Measurements from ENCODE around the gene SUSD6.

- no peak for TF ChIP-seq CTCF (IDR thresholded peaks at IDR 0.05)
- TF ChIP-seq POLR2A (IDR thresholded peaks at IDR 0.05), result no peak
Observed at GRCh38 chr14:69715725-69716477, 104.5 kb downstream of the SUSD6 start.
